GF-D8 (cell line): ENCODE results near the gene ERCC4.
A peak's percentile ranks its signal among the peaks of the same experiment; 100 is the strongest.
"Not testable (repeated sequence)": the region's sequence is repeated elsewhere in the genome, so short reads cannot be mapped to it uniquely, and the experiment has no call there.

Experiments used
- DNase-seq: peaks from one replicate; lab custom pipeline; 2025; lab: John Stamatoyannopoulos, UW

ERCC4 gene

DNA sequence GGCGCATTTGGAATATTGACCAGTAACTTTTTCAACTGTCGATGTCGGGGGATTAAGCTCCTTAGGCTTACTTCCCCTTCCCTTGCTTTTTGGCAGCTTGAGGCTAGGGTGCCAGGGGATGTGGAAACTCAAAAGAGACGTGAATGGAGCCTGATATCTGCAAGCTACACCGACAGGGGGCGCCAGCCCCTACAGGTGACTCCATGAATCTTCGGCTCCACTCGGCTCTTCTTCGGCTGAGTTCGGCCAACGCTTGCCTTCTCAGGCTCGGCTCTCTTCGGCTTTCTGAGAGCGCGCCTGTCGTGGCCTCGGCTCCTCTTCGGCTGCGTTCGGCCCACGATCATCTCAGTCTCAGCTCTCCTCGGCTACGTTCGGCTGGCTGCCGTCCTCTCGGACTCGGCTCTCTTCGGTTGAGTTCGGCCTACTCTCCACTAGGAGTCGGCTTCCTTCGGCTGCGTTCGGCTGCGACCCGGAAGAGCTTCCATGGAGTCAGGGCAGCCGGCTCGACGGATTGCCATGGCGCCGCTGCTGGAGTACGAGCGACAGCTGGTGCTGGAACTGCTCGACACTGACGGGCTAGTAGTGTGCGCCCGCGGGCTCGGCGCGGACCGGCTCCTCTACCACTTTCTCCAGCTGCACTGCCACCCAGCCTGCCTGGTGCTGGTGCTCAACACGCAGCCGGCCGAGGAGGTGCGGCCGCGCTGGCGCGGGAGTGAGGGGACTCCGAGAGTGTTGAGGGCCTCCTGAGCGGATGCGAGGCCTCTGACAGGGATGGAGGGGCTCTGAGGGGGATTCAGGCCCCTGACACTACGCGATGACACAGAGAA lies at the start of gene ERCC4:
Gene ERCC4 (plus strand): TSS at position 472 of the 827 bp plus-strand sequence. CDS start 12 bp downstream, at position 484.
- DNase-seq, result peak; percentile 97

DNA sequence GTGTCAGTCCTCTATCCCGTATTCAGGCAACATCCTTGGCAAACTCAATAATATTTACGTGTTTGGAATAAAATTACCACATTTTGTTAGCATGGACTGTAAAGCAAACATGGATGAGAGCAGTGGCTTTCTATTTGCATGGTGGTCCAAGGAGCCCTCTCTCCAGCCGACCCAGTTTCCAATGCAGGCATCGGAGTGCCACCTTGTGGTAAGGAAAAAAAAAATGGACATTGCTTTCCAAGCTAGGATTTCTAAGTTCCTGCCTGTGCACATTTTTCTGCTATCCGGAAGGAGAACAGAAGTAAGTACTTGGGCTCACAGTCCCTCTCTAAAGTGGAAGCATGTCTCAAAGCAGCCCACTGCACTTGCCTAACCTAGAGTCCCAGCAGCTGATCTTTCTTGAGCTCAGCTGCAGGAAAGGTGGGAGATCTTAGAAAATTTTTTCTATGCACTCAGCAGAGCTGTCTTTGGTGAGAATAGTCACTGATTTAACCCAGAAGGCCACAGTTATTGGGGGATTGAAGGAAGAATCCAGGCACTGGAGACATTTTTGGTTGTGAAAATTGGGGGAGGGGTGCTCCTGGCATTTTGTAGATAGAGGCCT lies 46.0 kb upstream of the ERCC4 start:
- DNase-seq, result no peak

DNA sequence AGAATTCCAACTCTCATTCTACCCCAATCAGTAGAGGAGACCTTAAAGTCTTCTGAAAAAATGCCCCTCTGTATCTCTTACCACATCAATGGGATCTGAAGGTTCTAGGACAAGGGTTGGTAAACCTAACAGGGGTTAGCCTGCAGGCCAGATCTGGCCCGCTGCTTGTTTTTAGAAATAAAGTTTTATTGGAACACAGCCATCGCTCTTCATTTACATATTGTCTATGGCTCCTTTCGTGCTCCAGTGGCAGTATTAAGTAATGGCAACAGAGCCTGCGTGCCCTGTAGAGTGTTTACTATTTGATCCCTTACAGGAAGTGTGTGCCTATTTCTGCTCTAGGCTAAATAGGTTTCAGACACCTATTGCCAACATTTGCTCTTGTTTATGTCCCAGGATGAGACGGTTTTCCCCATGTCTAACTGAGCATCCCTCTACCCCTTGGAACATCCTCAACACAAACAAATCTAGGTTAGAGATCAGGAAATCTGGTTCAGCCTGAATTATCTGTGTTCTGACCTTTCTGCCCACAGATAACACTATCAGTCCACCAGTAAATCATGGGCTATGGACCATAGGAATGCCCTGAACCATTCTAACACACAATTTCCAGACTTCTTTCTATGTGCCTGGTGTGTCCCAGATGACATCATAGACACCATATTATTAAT lies 44.2 kb upstream of the ERCC4 start:
- DNase-seq, result no peak

DNA sequence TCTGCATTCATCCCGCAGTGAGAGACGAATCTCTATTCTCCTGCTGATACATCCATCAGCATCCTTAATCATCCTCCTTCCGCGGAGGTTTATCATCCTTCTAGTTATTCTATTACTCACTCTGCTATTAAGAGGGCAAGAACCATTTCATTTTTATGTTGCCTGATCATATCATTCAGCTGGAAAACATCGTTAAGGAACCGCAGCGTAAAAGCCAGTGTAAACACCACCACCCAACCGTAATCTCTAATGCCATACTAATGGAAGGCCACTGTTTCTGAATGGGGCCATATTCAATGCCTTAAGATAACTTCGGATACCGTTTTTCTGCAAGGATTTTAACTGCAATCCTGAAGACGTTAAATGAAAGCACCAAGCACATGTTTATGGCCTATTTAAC lies 36.7 kb upstream of the ERCC4 start:
- DNase-seq, result no peak

DNA sequence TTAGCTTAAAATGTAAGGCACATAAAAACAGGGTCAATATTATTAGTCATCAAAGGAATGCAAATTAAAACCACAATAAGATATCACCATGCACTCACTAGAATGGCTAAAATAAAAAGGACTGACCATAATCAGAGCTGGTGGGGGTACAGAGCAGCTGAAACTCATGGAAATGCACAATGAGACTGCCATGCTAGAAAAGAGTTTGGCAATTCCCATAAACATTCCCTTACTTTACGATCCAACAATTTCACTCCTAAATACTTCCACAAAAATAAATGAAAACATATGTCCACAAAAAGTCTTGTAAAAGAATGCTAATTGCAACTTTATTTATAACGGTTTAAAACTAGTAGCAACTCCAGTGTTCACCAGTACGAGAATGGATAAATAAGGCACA lies 36.1 kb upstream of the ERCC4 start:
- no peak for DNase-seq

DNA sequence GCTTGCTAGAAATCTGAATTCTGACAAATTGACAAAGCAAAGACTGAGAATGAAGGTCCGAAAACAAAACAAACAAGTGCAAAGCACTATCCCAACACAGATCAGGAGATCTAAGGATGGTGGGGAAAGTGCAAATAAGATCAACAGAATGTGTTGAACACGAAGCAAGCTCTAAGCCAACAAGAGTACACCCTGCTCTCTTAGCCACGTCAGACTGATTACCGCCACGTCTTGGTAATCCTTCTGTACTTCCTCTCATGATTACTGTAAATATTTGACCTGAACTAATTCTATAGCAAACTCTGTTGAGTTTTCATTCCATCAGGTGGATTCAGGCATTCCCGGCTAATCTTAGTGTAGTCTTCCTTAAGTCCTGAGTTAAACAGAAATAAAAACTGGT lies 34.3 kb upstream of the ERCC4 start:
- no peak for DNase-seq

DNA sequence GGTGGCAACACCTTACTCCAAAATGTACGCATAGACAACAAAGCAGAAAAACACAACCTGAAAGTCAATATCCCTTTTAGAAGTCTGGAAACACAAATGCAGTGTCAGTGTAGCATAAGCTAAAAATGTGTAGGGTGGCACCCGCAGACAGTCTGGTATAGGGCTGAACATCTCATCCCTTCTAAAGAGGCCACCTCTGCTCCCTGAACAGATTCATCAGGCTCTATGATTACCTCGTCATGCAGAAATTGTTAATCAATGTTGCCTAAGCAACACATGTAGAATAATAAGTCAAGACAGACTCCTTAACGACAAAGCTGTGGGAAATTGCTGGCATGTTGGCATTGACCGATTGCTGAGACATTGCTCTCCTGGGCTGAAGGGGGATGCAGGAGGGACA lies 33.3 kb upstream of the ERCC4 start:
- DNase-seq, result no peak

DNA sequence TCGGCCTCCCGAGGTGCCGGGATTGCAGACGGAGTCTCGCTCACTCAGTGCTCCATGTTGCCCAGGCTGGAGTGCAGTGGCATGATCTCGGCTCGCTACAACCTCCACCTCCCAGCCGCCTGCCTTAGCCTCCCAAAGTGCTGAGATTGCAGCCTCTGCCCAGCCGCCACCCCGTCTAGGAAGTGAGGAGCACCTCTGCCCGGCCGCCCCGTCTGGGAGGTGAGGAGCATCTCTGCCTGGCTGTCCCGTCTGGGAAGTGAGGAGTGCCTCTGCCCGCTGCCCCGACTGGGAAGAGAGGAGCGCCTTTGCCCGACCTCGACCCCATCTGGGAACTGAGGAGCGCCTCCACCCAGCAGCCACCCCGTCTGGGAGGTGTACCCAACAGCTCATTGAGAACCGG lies 30.6 kb upstream of the ERCC4 start:
- not testable (repeated sequence) for DNase-seq

DNA sequence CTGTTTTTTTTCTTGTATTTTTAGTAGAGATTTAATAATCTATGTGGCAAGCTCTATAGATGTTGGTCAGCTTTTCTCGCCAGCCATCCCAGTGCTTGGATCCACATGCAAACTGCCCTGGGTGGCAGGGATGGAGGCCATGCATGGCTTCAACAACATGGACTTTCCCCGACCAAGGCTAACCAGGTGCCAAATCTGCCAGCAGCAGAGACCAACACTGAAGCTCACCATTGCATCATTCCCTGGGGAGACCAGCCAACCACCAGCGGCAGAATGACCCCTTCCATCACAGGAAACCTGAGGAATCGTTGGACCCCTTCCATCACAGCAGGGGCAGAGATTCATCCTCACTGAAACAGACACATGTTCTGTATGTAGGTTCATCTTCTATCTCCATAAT lies 27.7 kb upstream of the ERCC4 start:
- no peak for DNase-seq

DNA sequence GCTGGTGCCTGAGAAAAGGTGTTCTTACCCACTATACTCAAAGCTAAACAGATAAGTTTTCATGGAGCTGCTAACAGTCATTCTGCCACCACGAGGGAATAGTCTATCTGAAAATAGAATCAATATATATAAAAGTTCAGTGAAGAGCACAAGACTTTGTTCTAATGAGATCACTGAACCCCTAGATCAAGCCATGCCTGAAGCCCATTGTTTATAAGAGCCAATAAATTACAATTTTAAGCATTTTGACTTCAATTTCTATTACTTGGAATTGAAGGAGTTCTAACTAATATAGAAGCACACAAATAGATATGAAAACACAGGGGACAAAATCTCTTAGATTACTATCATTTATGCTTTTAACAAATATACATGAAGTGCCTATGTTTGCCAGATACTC lies 24.4 kb upstream of the ERCC4 start:
- no peak for DNase-seq

DNA sequence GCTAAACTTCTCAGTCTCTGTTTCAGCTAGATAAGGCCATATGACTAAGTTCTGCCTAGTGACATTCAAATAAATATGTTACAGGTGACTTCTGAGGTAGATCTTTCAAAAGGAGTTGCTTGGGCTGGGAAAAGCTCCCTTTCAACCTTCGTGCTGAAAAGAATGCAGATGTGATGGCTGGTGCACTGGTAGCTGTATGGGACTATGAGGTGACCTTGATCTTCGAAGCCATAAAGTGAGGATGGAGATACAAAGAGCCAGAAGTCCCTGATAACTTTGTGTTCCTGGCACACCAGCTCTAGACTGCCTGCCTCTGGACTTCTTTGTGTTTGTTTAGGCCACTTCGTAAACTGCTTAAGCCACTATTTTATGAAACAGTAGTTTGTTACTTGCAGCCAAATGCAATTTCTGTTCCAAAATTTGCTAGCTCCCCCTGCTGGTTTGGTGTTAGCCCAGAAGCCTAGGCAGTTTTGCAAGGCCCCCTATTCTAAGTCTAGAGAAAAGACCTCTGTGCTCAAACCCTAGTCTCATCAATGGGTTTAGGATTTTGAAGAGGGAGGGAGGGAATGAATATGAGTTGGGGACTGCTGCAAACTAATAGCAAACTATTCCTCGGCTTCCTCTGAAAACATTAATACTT lies 23.3 kb upstream of the ERCC4 start:
- DNase-seq, result no peak

DNA sequence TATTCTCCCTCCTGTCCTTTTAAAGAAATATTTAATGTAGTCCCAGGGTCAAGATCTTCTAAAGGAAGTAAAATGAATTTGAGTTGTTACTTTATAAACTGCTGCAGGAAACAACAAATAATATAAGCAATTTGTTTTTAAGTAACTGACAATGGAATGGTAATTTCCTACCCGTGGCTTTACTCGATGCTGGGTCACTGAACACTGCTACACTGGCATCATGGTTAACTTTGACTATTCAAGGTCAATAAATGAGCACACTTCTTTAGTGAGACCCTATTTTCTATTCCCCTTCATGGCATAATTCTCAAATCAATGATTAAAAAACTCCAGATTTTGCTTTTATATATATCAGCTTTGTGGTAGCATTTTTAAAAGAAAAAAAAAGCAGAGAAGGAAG lies 22.1 kb upstream of the ERCC4 start:
- DNase-seq, result no peak

DNA sequence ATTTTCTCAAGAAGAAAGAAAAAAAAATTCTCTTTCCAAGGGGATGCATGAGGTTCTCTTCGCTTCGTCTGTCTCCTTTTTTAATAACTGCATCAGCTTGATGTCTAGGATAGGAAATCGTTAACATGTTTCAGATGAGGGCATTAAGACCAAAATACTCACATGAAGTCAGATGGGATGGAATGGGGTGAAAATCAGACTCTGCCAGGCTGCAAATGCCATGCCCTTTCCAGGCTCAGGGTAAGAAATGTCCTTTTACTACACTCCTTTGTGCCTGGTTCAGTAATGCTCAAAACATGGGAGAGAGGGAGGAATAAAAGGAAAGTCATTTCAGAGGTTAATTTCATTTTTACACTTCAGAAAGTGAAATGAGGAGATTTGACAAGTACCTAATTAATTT lies 21.7 kb upstream of the ERCC4 start:
- DNase-seq, result no peak

DNA sequence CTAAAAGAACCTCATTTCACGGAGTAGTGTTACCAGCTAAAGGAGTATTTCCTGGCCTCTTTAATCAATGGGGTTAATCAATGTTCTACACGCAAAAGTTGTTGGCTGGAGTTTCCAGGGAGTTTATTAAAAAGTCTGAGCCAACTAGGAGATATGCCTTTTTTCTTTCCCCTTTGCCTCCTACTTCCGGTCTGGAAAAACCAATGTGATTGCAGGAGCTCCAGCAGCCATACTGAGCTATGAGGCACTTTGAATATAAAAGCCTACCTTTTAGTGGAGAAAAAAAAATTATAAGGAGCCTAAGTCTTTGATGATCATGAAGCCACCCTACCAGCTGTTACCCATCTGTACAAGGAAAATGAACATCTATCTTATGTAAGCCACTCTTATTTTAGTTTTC lies 17.9 kb upstream of the ERCC4 start:
- DNase-seq, result no peak

DNA sequence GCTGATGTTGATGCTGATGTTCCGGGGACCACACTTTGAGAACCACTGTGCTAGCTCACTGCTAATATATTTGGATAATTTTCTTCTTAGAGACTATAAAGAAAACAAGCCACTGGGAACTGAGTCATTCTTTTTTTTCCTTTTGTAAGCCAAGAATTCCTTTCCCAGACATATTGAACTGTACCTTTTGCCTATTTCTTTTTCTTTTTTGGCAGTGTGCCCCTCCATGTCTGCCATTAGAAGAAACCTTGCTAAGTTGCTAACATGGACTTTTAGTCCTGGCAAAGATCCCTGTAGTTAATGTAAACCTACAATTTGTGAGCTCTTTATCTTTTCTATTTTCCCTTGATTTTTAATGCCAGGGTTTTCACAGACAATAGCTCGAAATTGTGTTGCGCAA lies 17.3 kb upstream of the ERCC4 start:
- no peak for DNase-seq

DNA sequence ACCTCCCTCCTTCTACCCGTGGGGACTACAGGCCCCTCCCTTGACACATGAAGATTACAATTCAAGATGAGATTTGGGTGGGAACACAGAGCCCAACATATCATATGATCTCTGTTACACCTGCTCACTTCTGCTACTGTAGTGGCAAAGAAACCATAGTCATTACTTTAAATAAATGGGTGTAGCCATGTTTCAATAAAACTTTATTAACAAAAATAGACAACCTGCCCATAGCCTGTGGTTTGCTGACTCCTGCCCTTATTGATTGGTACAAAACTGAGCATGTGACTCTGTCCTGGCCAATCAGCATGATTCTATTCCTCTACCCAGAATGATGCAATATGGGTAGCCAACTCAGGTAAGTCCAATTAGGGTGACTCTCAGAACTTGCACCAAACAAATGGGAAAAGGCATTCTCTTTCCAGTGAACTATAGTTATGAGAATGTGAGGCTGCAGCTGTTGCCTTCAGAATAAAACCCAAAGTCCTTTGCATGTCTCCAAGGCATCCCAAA lies 15.7 kb upstream of the ERCC4 start:
- no peak for DNase-seq

DNA sequence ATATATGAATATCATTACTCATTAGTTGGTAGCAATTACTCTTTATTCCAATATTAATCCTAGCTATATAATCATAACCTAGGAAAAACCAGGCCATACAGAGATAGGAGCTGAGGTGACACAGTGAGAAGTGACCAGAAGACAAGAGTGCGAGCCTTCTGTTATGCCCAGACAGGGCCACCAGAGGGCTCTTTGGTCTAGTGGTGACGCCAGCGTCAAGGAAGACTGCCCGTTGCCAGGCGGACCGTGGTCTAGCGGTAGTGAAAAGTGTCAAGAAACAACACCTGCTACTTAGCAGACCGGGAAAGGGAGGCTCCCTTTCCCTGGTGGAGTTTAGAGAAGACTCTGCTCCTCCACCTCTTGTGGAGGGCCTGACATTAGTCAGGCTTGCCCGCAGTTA lies 15.1 kb upstream of the ERCC4 start:
- DNase-seq, result not testable (repeated sequence)

DNA sequence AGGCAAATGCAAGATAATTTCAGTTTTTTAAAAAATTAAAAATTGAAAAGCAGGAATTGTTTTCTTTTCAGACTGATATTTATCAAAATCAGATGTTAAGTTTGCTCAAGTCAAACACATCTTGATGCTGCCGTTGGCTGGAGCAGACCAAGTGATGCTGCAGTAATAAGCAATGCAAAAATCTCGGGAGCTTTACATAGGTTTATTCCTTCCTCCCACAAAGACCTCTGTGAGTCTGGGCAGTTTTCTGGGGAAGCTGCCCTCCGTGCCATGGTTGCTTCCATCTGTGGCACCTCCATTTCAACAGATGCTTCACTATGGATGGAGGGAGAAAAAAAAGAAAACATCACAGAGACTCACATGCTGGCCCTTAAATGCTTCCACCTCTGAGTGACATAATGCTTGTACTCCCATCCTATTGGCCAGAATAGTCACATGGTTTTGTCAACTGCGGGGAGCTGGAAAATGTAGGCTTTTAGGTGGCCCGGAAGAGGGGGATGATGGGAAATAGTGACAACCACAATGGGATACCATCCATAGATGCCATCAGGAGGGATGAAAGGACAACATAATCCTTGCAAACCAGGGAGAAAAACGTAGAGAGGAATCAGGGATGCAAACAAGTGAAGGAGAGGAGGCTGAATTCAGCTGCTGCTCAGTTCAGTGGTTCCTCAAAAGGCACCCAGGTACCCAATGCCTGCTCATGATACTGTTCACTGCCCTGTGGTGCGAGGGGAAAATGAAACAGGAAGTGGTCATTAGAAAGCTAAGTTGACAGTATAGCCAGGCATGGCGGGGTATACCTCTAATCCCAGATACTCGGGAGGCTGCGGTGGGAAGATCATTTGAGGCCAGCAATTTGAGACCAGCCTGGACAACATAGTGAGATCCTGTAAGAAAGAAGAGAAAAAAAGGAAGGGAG lies 13.5 kb upstream of the ERCC4 start:
- DNase-seq, result no peak

DNA sequence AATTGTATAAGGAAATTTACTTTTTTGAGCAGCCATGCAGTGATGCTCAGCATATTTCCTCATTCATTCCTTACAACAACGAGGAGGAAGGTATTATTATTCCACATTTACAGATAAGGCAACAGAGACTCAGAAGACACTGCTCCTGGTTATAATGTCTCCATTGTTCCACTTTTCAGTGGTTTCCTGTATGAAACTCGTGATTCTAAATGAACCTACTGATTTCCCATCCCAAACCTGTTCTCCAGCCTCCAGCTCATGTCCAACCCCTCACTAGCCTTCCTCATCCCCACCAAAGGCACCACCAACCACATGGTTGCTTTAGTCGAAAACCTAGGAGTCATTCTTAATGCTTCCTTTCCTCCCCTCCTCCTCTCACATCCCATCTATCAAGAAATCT lies 12.5 kb upstream of the ERCC4 start:
- DNase-seq, result no peak

DNA sequence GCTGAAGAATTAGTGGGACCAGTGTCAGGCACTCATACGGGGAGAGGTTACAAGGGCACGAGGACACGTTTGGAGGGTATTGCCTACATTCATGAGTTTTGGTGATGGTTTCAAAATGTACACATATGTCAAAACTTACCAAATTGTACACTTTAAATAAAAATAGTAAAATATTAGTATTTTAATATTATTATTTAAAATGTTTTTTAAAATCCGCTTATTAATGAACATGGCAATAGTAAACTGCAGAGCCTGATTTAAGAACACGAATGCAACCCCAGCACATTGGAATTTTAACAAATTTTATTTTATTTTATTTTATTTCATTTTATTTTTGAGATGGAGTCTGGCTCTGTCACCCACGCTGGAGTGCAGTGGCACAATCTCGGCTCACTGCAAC lies 10.9 kb upstream of the ERCC4 start:
- no peak for DNase-seq

DNA sequence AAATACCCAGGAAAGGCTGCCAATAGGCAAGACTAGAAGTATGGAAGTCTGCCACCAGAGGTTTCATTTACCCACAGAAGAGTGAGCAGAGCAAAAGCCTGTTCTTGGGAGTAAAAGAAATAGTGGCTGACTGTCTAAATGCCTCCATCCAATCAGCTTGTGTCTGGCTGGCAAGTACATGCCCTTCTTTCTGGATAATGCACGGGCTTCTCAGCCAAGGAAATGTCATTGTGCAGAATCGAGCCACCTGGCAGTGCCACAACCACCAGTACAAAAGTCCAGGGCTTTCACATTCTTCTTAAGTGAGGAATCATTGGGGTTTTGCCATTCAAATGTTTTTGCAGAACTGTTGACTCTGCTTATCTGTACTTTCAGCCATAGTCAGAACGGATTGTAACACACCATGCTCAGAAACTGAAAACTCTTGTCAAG lies 10.1 kb upstream of the ERCC4 start:
- DNase-seq, result no peak
